Activated CD4-positive, alpha-beta T cell treated with anti-CD3 and anti-CD28 coated beads, Interleukin-2, amount 10 ng/mL, durations not matched to agents 24 days and 14 days (primary cell): ENCODE data around the gene UNC93B1. TPM values are rescaled to one million over a fixed set of nuclear protein-coding genes. Genes with fewer than 3 reads are reported as not detected.
"Not testable (repeated sequence)": the region's sequence is repeated elsewhere in the genome, so short reads cannot be mapped to it uniquely, and the experiment has no call there.

ENCODE experiments used
- DNase-seq: peaks from one replicate; pipeline ENCODE4 v3.0.0; 2022
- H3K27ac Mint-ChIP-seq: one replicate; pipeline ENCODE4 v1.8.0; 2022; ENCODE audit warnings: mild to moderate bottlenecking, mixed read lengths
- H3K27me3 Mint-ChIP-seq: one replicate; pipeline ENCODE4 v1.8.0; 2022; ENCODE audit warnings: mixed read lengths
- H3K36me3 Mint-ChIP-seq: one replicate; pipeline ENCODE4 v1.8.0; 2022; ENCODE audit warnings: low read depth, mild to moderate bottlenecking, mixed read lengths
- H3K4me1 Mint-ChIP-seq: one replicate; pipeline ENCODE4 v1.8.0; 2021; ENCODE audit warnings: mixed read lengths
- H3K4me3 Mint-ChIP-seq: one replicate; pipeline ENCODE4 v1.8.0; 2022; ENCODE audit warnings: mild to moderate bottlenecking, moderate library complexity, mixed read lengths
- H3K9me3 Mint-ChIP-seq: one replicate; pipeline ENCODE4 v1.8.0; 2021; ENCODE audit warnings: mixed read lengths
- intact Hi-C: fragments of 100-400 bp; cut with micrococcal nuclease; formaldehyde crosslinking; loops from one replicate; pipeline ENCODE4 v1.15.1; 2023
- total RNA-seq: library from RNA; stranded (reverse); gene quantifications from 2 replicates; pipeline ENCODE4 v1.2.3, GENCODE V29; 2022

UNC93B1 gene
- total RNA-seq, 1 donor from 2014 or later = 15.6 TPM

DNA sequence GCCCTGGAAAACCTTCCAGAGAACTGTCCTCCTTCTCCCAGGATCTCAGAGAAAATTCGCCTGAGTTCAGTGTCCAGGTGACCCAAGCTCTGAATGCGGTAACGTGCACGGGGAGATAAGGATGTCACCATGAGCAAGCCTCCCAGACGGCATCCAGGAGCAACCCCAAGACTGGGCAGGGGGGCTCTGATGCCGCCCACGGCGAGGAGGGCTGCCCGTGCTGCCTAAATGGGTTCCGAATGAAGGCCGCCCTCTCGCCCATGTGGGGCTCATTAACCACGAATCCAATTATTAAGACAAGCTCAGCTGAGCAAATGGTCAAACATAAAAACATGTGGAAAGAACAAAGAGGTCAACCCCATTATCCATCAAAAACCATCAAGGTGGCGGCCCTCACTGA is 49.6 kb downstream of the UNC93B1 start:
- DNase-seq, H3K27ac Mint-ChIP-seq, H3K36me3 Mint-ChIP-seq, H3K4me1 Mint-ChIP-seq, intact Hi-C loops, H3K9me3 Mint-ChIP-seq: not testable (repeated sequence)
- peak overlapping the region; percentile 73 for H3K4me3 Mint-ChIP-seq
- peaks cover 40% of the 10 kb centered on the region for H3K27me3 Mint-ChIP-seq

DNA sequence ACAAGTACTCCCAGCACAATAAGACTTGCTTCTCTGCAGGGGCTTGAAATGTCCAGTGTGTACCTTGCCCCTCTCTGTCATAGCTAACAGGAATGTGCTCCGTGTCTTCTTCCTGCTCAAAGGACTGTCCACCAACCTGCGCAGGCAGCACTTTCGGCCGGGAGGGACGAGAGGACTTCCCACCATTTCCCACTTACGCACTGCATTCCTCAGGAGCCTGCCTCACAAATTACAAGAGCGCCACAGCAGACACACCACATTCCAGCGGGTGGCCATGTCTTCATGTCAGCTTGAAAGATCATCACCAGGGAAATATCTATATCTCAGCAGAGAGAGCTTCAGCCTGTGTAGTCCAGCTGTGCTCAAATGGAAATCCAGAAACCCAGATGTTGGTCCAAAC is 53.2 kb downstream of the UNC93B1 start:
- H3K9me3 Mint-ChIP-seq, DNase-seq, H3K36me3 Mint-ChIP-seq, H3K4me1 Mint-ChIP-seq, H3K27ac Mint-ChIP-seq, H3K4me3 Mint-ChIP-seq, intact Hi-C loops: not testable (repeated sequence)
- peaks cover 21% of the 10 kb centered on the region for H3K27me3 Mint-ChIP-seq

GRCh38 chr11:67947785-67948184 is 56.1 kb downstream of the UNC93B1 start:
- intact Hi-C loops, H3K4me1 Mint-ChIP-seq, H3K27me3 Mint-ChIP-seq, H3K9me3 Mint-ChIP-seq, DNase-seq, H3K36me3 Mint-ChIP-seq, H3K27ac Mint-ChIP-seq, H3K4me3 Mint-ChIP-seq: not testable (repeated sequence)

DNA sequence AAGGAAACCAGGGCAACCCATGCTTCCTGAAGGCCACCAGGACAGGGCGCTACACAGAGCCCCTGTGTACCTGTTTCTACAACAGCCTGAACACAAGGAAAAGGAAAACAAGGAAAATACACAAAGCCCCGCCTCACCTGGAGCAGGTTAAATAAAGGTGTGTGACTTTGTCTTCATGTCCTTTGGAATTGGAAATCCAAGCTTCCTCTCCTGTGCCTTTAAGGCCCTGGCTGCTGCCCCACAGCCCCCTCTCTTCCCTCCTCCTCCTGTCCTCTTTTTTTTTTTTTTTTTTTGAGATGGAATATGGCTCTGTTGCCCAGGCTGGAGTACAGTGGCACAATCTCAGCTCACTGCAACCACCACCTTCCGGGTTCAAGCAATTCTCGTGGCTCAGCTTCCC is 57.5 kb downstream of the UNC93B1 start:
- H3K27me3 Mint-ChIP-seq, H3K9me3 Mint-ChIP-seq, H3K36me3 Mint-ChIP-seq, H3K4me3 Mint-ChIP-seq, H3K4me1 Mint-ChIP-seq, H3K27ac Mint-ChIP-seq, DNase-seq, intact Hi-C loops: not testable (repeated sequence)

- H3K27me3 Mint-ChIP-seq, H3K36me3 Mint-ChIP-seq, H3K4me1 Mint-ChIP-seq, DNase-seq, H3K9me3 Mint-ChIP-seq, H3K27ac Mint-ChIP-seq, intact Hi-C loops, H3K4me3 Mint-ChIP-seq: not testable (repeated sequence)
Measured at GRCh38 chr11:67943406-67943805, 60.5 kb downstream of the UNC93B1 start.

Other genes starting within 250 kb of the UNC93B1 start
- not detected in 2 replicates for gene ALDH3B1, start 6.2 kb upstream of the UNC93B1 start, total RNA-seq
- gene NDUFS8, start 26.6 kb upstream of the UNC93B1 start, total RNA-seq = 153 and 159 TPM in 2 replicates
- gene TCIRG1, start 34.9 kb upstream of the UNC93B1 start, total RNA-seq = 141 and 149 TPM in 2 replicates
- 15.1 TPM in 2 replicates for gene CHKA, start 117.3 kb upstream of the UNC93B1 start, total RNA-seq
- 33.9 and 34.7 TPM in 2 replicates for gene KMT5B, start 209.2 kb upstream of the UNC93B1 start, total RNA-seq